NK-92 treated with Interleukin-12 subunit alpha and Interleukin-12 subunit beta, amount 100 ng/mL, for 24 hours (cell line): ENCODE data around the gene ANK2.

Experiments used
- DNase-seq: peaks from one replicate; lab custom pipeline; 2025; lab: John Stamatoyannopoulos, UW

ANK2 gene

GRCh38 chr4:113049421-113050370, at the start of gene ANK2:
Gene ANK2 (plus strand): TSS chr4:113049653. CDS start chr4:113049729, 76 bp downstream.
- no peak for DNase-seq

- no peak for DNase-seq
These were observed 45.6 kb upstream of the ANK2 start for GRCh38 chr4:113003841-113004240.

DNA sequence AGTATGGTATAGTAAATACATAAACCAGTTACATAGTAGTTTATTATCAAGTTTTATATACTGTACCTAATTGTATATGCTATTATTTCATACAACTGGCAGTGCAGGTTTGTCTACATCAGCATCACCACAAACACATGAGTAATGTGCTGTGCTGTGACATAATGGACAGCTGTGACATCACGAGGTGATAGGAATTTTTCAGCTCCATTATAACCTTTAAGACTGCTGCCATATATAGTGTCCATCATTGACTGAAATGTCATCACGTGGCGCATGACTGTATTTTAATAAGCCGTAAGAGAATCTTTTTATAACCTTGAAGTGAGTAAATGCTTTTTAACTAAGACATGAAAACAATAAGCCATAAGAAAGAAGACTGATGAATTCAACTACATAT, 44.8 kb upstream of the ANK2 start:
- no peak for DNase-seq

- DNase-seq: no peak
These were observed 42.8 kb upstream of the ANK2 start for GRCh38 chr4:113006632-113007031.

DNA sequence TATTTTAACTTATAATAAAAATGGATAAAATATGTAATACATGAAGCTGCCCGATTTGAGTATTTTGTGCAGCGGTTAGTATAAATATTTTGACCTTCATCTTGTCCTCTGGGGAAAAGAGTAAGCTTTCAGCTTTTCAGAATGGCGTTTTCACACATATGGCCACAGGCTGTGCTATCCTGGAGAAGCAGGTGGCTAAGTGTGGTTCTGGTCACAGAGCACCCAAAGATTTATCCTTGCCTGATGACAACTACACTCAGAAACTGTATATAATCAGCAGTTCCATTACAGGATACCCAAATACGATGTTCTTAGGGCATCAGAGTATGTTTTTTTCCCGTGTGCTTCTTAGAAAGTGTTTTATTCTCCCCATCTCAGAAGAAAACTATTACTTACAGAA, 42.3 kb upstream of the ANK2 start:
- no peak for DNase-seq

GRCh38 chr4:113008135-113008534, 41.3 kb upstream of the ANK2 start:
- no peak for DNase-seq

DNA sequence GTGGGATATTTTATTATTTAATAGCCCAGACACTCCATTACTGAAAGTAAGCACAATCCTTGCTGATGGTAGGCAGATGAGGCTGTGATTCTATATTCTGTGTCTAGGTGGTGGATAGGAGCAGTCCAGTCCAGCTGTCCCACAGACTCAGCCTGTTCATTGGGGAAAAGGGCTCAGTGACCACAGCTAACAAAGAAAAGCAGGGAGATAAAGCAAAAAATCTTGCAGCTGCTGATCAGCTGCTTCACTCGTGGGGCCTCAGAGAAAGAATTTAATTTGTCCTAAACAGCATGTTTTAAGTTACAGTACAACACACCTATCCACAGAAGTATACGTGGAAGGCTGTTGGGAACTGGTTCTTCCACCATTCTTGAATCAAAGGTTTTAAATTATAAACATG, 40.7 kb upstream of the ANK2 start:
- DNase-seq: no peak

DNA sequence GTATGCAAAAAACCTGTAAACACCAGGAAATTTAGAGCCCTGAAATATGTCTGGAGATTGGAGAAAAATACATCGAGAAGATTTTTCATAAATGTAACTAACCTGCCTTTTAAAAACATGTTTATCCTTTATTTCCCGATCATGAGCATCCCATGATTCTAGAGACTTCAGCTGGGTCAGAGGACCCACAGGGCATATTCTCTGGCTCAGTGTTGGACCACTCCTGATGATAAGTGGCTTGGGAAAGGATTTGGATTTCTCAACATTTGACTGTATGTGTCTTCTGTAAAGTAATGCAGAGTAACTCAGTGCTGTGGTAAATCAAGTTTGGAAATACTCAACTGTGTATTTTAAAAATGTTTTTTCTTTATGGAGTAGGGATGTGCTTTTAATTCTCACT, 40.0 kb upstream of the ANK2 start:
- no peak for DNase-seq

GRCh38 chr4:113012122-113012725, 37.2 kb upstream of the ANK2 start:
- no peak for DNase-seq

- no peak for DNase-seq
These were observed 36.7 kb upstream of the ANK2 start for GRCh38 chr4:113012786-113013185.

GRCh38 chr4:113013751-113014150, 35.7 kb upstream of the ANK2 start:
- DNase-seq: no peak

GRCh38 chr4:113016377-113016776, 33.1 kb upstream of the ANK2 start:
- no peak for DNase-seq

DNA sequence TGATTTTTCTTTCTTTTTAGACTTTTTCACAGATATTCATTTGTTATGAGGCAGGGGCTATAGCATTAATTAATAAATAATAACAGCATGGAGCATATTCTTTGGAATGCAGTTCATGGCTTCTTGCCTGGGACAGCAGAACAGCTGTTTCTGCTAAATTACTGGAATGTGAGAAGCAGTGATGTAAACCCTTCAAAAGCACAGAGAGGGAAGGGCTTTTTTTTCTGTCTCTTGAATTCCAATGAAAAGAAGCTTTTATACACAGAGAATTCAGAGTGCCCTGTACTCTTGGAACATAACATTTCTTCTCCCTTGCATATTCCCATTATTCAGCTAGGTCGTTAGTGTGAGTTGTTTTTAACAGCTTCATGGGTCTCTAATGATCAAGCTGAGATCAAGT, 28.5 kb upstream of the ANK2 start:
- DNase-seq: no peak

DNA sequence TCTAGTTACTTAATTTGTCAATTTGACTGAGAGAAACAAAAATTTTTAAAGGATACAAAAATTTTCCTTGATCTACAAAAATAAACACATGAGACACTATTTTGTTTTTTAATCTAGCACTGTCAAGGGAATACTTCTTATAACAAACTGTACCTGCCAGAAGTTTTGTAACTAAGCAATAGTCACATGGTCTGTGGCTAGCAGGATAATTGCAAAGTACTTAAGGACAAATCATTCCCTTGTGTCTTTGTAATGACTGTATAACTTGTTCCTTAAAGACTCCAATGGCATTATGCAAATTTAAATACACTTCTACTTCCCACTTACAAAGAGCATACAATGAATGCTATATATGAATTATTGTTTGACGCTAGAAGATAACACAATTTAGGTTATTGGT, 25.1 kb upstream of the ANK2 start:
- DNase-seq: no peak

- DNase-seq: no peak
These were observed 24.0 kb upstream of the ANK2 start for GRCh38 chr4:113025416-113025815.

DNA sequence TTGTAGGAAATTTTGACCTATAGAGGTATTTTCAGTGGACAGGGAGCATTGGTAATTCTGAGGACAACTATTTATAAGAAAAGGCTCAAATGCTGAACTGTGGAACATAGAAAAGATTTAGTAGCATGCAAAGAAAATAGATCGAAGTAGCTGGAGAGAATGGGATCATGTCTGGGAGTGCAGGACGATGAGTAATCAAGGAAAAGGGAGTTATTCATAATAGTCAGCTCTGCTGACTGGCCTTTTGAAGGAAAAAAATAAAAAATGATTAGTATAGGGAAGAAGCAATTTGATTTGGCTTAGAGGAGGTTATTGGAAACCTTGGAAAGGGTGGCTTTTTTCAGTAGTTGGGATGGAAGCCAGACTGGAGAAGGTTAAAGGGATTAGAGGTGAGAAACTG, 22.9 kb upstream of the ANK2 start:
- DNase-seq: no peak

DNA sequence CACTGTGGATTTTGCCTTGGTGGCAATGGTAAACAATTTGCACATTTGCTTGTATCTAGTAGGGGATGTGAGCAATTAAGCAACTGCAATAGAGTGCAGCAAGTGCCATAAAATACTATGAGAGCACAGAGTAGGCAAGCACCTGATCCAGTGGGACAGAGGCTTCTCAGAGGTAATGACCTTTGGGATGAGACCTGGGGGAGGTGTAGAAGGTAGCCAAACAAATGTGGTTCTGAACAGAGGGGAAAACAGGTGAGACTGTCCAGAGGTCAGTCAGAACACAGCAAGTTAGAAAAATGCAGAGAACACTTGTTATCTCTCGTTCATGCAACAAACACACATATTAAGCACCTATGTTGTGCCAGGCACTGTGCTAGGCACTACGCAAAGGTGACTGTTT, 21.4 kb upstream of the ANK2 start:
- DNase-seq: no peak

DNA sequence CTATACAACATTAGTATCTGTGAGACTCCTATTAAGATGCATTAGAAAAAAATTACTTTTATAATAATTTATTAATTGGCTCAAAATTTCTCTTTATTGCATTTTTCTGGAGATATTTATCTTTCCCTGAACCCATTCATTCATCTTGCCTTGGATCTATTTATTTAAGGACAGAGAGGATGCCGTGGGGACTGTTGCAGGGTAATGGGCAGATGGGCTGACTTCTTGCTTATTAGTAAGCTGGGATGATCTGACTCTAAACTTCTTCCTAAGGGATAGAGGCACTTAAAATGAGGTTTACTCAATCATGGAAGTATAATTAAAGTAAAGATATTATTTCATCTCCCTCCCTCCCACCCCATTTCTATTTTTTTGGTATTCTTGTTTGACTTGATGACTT, 18.2 kb upstream of the ANK2 start:
- DNase-seq: no peak

GRCh38 chr4:113040793-113041192, 8.7 kb upstream of the ANK2 start:
- DNase-seq: no peak

GRCh38 chr4:113042502-113042901, 7.0 kb upstream of the ANK2 start:
- DNase-seq: no peak

DNA sequence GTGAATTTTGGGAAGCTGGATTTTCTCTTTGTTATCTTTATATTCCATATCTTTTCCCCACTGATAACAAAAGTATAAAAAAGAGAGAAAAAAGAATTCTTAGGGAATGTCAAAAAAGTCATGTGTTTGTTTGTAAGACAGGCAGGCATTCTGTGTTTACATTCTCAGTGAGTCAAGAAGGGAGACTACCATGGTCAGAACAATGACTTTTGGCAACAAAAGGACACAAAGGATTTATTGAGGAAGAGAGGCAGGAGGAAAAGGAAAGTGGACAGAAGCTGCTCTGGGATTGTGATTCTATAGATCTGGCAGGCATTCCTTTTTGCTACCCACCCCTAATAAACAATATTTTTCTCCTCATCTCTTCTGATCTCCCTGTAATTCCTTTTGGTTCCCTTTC, 5.9 kb upstream of the ANK2 start:
- no peak for DNase-seq

GRCh38 chr4:113050371-113050755, 910 bp downstream of the ANK2 start:
- DNase-seq: no peak

GRCh38 chr4:113050837-113051236, 1.4 kb downstream of the ANK2 start:
- no peak for DNase-seq

GRCh38 chr4:113051361-113051760, 1.9 kb downstream of the ANK2 start:
- no peak for DNase-seq
